Kidney tubule cell (primary cell): Measurements from ENCODE around the gene SLC36A1.
"Not testable (repeated sequence)": the region's sequence is repeated elsewhere in the genome, so short reads cannot be mapped to it uniquely, and the experiment has no call there.

Experiments used
- DNase-seq: peaks from one replicate; pipeline ENCODE4 v3.0.0-alpha.2; 2018; ENCODE audit warnings: low spot score

Gene SLC36A1

DNA sequence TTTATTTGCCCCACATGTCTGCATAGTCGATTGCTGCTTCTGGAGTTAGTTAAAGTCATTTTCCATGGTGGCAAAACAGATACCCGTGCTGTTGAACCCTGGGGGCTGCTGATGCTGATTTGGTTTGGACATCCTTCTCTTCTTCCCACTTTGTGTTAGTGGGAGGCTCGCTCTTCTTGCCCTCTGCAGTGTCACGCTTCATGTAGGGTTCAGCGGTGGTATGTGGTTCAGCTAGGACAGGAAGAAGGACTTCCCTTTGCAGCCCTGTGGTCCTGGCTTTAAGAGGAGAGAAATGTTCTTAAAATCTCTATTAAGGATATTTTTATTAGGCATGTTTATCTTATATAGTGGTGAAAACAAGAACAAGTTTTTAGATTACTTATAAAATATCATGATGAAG lies 36.2 kb downstream of the SLC36A1 start:
- DNase-seq: no peak

DNA sequence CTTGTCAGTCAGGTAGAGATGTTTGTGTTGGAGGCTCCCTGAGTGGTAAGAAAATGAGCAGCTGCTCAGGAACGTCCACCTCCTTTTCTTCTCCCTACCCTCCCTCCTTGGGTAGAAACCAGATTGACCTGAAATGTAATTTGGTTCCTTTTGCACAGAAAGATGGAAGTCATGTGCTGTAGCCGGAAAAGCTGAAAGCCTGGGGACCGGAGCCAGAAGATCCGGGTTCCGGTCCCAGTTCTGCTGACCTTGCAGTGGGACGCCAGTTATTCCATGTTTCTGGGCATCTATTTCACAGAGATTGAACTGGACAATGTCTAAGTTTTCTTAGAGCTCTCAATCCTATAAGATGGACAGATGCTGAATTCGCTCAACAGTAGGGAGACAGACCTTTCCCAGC lies 40.1 kb downstream of the SLC36A1 start:
- DNase-seq: no peak

DNA sequence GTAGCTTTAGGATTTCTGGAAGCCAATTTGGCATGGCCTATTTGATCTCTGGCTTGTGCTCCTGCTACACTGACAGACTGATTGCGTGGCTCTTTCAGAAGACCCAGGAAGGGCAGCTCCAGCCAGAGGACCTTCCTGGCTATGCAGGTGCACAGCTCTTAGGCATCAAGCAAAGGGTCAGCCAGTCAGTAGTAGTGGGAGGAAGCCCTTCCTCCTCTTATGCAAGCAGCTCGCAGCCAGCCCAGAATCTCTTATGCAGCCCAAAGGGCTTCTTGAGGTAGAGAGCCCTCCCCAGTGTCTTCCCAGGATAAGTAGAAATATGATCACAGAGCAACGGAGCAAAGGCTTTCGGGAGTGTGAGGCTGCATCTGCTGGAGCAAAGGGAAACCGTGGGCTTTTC lies 43.2 kb downstream of the SLC36A1 start:
- DNase-seq: no peak

DNA sequence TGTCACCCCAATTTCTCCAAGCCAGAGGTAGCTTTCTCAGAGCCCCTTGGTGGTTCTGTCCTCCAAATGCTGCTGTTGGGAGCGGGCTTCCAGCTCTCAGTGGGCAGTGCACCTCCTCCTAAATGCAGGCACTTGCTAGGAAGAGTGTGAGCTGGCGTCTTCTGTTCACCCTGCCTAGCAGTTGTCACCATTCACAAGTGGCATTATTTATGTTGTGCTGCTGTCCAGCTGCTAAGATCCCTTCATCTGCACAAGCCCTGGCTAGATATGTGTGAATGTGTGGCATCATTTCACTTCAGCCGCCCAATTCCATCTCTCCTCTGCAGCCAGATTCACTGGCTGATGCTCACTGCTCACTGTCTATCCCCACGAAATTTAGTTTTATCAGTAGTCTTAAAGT lies 43.7 kb downstream of the SLC36A1 start:
- DNase-seq: no peak

DNA sequence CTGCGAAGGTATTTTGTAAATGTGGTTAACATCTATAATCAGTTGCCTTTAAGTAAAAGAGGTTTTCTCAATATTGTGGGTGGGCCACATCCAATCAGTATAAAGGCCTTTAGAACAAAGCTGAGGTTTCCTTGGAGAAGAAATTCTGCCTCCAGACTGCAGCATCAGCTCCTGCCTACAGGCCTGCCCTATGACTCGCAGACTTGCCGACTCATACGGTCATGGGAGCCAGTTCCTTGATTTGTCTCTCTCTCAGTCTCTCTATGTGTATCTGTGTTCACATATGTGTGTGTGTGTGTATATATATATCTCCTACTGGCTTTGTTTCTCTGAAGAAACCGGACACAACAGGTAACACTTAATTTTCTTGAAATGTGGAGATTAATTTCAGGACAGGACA lies 45.3 kb downstream of the SLC36A1 start:
- DNase-seq: peak; percentile 66

DNA sequence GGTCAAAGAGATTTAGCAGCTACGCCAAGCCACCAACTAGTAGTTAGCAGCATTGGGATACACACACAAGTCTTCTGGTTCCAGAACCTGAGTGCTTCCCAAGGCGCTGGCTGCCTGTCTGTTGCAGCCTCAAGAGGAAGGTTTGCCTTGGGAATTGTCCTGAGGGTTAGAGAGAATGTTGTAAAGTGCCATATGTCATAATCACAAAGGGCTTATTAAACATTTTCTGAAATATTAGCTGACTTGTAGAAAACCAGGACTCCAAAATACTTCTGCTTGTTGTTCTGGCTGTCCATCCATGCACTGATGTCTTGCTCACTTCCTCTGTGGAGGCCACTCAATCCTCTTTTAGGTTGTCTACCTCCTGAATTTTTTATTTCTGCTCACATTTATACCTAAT lies 46.3 kb downstream of the SLC36A1 start:
- DNase-seq: no peak

DNA sequence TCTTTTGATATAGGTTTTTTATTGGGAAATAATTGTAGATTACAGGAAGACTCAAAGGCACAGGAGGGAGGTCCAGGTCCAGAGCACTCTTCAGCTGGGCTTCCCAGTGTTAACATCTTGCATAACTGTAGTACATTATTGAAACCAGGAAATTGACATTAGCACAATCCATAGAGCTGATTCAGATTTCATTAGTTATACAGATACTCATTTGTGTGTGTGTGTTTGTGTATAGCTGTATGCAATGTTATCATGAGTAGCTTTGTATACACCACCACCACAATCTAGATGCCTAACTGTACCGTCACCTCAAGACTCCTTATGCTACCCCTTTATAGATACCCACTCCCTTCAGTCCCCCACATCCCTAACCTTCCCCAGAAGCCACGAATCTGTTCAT lies 47.9 kb downstream of the SLC36A1 start:
- peak; percentile 7 for DNase-seq

DNA sequence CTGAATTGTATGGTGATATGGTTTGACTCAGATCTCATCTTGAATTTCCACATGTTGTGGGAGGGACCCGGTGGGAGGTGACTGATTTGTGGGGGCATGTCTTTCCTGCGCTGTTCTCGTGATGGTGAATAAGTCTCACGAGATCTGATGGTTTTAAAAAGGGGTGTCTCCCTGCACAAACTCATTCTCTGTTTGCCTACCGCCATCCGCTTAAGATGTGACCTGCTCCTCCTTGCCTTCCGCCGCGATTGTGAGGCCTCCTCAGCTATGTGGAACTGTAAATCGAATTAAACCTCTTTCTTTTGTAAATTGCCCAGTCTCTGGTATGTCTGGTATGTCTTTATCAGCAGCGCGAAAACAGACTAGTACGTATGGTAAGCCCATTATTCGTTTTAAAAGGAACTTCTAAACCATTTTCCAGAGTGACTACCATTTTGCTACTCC lies 48.7 kb downstream of the SLC36A1 start:
- no peak for DNase-seq

DNA sequence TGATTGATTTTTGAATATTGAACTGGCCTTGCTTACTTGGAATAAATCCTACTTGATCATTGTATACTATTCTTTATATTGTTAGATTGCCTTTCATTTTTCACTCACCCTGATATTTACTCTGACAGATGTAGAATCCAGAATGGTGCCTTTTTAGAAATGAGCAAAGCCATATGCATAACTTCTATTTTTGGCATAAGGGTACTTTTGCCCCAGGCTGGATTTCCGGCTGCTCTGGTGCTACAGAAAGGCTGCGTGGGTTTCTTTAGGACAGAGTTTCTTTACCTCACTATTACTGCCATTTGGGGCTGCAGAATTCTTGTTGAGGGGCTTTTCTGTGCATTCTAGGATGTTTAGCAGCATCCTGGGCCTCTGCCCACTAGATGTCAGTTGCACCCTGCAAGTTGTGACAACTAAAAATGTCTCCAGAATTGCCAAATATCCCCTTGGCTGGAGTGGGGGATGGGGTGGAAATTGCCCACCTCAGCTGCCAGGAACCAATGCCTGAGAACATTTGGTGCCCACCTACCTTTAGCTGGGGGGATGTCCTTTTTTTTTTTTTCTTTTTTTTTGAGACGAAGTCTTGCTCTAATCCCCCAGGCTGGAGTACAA lies 50.1 kb downstream of the SLC36A1 start:
- no peak for DNase-seq

DNA sequence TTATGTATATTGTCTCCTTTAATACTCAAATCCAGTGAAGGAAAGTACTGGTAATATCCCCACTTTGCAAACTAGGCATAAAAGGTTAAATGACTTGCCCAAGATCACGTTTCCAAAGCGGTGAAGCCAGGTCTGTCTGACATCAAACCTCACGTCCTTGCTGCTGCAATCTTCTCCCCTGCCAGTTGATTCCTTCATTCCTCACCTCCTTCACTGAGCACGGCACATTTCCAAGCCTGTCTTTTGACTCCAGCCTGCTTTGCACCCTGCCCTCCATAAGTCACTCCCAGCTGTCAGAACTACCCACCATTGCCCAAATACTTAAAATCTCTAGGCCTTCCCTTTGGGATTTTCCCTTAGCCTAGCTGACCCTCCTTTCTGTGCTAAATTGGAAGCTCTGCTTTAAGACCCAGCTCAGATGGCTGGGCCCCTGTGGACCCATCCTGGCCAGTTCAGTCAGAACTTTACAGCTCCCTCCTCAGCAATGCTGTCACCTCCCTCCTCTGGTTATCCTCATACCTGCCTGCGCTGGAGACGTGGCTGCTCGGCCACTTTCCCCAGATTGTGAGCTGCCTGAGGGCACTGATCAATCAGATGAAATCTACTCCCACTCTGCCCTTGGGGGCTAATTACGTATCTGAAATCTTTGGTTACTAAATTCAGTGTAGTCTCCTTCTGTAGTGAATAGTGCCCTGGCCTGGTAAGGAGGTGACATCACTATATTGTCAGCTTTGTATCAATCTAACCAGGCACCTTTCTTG lies 51.2 kb downstream of the SLC36A1 start:
- DNase-seq: no peak

DNA sequence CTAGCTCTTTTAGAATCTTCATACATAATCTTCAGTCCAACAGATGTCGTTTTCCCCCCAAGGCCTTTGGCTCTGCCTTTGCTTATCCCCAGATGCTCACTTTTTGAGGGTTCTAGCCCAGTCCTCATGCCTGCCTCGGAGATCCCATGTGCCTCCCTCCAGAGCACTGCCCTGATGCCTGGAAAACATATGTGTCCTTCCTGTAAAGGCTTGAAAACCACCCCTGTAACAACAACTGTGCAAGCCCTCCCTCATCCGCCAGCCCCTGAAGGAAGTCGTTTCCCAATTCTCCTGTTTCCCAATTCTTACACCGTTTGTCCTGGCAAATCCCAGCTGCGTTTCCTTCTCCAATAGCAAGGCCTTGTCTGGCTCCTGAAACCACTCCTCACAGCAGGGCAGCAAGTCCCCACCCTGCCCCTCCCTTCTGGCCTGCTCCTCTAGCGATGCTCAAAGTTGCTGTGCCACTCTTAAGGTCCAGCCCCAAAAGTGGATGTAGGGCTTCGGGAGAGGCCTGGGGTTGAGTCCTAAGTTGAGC lies 52.2 kb downstream of the SLC36A1 start:
- DNase-seq: no peak

DNA sequence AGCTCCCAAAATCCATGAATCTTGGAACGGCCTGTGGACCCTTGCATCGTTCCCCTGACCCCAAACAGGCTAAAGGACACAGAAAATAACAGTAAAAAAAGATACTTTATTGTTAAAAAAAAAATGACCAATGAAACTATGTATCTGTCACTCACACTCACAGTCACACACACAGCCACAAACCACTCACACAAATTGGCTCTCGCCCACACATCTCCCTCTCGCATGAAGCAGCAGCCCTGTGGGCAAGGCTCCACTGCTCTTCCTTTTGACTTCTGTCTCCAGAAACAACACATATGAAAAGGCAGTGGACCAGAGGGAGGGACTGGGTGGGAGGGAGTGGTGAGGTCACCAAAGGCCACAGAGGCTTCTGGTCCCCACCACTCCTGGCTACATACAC lies 56.6 kb downstream of the SLC36A1 start:
- no peak for DNase-seq

DNA sequence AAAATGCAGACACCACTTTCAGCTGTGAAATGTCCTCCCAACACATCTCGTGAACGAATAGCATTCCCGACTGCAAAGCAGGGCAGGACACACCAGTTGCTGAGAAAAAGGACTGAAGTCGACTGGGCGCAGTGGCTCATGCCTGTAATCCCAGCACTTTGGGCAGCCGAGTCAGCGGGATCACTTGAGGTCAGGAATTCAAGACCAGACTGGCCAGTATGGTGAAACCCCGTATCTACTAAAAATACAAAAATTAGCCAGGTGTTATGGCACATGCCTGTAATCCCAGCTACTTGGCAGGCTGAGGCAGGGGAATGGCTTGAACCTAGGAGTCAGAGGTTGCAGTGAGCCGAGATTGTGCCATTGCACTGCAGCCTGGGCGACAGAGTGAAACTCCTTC lies 60.9 kb downstream of the SLC36A1 start:
- not testable (repeated sequence) for DNase-seq

DNA sequence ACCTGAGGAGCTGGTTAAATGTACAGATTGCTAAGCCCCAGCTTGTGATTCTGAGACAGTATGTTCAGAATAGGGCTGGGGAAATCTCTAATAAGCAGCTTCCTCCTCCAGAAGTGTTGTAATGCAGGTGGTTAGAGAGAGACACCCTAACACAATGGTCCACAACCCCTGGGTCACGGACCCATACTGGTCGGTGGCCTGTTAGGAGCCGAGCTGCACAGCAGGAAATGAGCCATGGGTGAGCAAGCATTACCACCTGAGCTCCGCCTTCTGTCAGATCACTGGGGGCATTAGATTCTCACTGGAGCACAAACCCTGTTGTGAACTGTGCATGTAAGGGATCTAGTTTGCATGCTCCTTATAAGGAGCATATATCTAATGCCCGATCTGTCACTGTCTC lies 61.8 kb downstream of the SLC36A1 start:
- DNase-seq: peak; percentile 72

DNA sequence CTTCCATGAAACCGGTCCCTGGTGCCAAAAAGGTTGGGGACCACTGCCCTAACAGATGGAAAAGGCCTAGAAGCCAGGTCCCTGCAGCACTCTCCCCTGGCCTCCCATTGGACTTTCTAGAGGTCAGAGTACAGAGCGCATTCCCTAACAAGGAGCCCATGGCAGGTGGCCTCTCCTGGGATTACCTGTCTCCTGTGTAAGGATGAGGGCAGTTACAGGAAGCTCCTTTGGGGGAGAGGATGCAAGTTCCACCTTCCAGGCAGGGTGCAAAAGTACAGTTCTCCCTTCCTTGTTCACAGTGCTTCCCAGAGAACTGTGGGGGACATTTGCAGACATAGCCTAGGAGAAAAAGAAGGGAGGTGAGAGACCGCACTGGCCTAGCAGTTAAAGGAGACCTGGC lies 62.4 kb downstream of the SLC36A1 start:
- no peak for DNase-seq

DNA sequence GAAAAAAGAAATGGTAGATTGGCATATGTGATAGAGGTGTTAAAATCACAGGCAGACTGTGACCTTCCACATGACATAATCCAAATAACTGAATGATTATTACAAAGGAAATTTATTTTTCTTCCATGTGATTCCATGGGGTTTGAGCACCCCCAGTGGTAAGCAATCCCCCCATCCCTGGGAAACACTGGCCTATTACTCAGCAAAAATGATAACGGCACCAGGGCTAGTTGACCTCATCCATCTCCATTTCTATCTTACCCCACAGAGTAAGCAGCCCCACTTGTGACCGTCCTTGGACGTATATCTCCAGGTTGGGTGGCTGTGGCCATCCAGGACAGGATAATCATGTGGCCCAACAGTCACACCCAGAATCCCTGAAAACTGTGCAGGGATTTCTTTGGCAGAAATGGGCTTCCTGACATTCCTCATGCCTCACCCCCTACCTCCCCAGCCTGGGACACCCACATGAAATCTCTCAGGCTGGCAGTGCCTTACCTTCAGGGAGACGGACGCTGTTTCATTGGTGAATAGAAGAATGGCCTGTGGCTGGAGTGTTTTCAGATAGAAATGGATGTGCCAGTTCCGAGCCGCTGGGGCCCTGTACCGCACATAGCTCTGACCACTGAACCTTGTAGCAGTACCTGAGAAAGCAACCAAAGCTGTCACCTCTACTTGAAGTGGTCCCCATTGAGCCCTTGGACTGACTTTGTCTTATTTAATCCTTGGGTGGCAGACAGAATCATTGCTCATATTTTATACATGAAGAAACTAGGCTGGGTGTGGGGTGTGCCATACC lies 69.9 kb downstream of the SLC36A1 start:
- no peak for DNase-seq

DNA sequence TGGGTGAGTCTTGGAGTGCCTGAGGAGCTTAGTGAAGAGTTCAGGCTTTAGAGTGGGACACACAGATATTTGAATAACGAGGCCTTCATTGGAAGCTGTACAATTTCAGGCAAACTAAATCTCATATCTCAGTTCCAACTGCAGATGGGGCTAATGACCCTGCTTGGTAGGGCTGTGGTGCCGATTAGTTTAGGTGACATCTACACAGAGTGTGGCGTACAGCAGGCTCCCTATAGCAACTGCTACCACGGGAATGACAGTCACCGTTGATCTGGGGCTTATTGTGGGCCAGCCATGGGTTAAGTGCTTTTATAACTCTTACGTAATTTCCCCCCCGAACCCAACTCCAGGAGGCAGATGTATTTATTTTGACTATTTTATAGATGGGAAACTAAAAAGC lies 72.9 kb downstream of the SLC36A1 start:
- no peak for DNase-seq

DNA sequence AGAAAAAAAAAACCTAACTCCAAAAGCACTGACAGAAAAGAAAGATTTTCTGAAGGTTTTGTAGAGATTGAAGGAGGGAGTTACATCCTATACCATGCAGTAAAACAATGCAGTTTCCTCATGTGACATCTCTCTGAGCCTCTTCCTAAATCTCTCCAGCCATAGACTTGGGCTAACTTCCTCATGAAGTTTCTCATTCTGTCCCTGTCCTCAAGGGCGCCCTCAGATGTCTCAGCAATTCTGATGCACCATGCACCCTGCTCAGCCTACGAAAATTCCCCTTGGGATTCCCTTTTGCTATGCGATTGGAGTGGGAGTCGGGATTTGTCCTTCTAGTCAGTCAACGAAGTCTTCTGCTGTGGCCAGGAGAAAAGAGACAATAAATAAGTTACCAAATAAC lies 74.8 kb downstream of the SLC36A1 start:
- DNase-seq: no peak

DNA sequence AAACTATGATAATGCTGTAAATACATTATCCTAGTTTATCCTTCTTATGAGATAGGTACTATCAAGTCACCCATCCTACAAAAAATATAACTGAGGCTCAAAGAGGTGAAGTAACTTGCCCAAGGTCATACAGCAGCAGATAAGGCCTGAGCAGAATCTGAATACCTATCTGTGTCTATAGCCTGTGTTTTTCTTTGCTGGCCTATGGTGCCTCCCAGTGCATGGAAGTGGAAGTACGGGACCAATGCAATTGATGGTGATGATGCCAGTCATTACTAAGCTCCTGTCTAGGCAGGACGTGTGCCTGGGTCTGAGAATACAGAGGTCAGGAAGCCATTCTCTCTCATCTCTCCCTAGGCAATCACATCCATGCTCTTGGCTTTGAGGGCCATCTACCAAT lies 75.9 kb downstream of the SLC36A1 start:
- DNase-seq: peak; percentile 77

DNA sequence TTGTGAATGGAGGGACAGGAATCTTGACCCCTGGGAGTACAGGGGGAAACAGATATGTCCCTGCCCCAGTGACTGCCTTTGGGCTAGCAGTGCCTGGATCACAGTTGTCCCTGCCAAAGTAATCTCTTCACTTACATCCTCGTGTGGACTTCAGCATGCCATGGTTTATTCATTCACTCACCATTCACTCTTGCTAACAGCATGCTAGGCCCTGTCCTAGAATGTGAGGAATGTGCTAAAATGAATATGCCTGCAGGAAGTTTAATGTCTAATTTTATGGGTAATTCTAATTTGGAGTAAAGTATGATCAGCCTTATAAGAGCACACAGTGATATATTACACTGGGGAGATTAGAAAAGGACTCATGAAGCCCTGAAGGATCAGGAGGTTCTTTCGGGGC lies 80.8 kb downstream of the SLC36A1 start:
- DNase-seq: peak; percentile 26

DNA sequence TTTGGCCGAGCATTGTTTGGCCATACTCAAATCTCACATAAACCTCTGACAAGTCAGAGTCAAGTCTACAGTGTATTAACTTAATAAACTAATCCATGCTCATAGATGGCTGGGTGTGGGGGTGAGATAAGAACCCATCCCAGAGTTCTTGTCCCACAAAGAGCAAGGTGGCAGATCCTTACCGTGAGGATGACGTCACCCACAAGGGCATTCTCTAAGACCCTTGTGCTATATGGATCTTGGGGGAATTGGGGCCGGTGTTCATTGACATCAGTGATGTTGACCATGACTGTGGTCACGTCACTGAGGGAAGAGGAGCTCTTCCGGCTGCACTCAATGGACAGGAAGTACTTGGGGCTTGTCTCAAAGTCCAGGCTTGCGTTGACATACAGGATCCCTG lies 81.6 kb downstream of the SLC36A1 start:
- no peak for DNase-seq

DNA sequence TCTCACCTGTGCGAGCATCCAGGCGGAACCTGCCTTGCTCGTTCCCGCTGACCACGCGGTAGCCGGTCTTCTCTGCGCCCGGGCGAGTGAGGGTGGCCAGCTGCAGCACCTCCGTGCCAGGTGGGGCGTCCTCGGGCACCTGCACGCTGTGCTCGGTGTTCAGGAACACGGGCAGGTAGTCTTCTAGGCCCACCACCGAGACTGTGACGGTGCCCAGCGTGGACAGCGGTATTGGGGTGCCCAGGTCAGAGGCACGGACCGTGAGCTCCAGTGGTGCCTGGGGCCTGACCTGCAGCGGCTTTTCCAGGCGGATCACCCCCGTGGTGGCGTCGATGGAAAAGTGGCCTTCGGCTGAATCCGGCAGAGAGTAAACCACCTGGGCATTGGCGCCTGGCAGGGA lies 84.2 kb downstream of the SLC36A1 start:
- no peak for DNase-seq

DNA sequence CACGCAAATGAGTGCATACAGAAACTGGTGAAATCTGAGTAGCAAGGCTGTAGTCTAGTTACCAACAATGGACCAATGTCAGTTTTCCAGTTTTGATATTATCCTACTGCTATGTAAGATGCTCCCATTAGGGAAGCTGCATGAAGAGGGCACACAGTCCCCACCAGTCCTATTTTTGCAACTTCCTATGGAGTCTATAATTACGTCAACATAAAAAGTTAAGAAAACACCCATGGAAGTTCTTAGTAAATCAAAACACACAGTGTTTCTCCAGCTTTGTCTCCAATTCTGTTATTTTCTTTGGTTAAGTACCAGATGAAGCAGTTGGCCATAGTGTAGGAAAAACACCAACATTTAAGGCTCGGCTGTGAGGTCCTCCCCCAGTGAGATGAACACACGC lies 85.0 kb downstream of the SLC36A1 start:
- no peak for DNase-seq
